K562 (cell line): ENCODE measurements around the gene FAM120B. TPM values are rescaled to one million over a fixed set of nuclear protein-coding genes. Genes with fewer than 3 reads are reported as not detected.
A peak's percentile ranks its signal among the peaks of the same experiment; 100 is the strongest.

Experiments
- ATAC-seq: fragments of 200-7000 bp; cut with Tn5 transposase; 3 replicates; pipeline ENCODE4 v1.9.1; 2020; ENCODE audit warnings: moderate library complexity
- BruUV-seq: library from RNA; stranded (reverse); fragments of 400-500 nt; replicated peaks from 2 replicates; lab custom pipeline; 2021; lab: Mats Ljungman, UMichigan
- CTCF ChIA-PET: fragments of 300-600 bp; formaldehyde crosslinking; extraction: SDS; loops from one replicate; lab custom pipeline; 2021; ENCODE audit warnings: low intra/inter-chr PET ratio; lab: Yijun Ruan, JAX
- POLR2A ChIA-PET: fragments of 300-600, 350-650 bp; sonication (Branson Sonifier 250); formaldehyde crosslinking; extraction: SDS; loops from one replicate; lab custom pipeline; 2021; ENCODE audit warnings: antibody characterized with exemption, inconsistent platforms; lab: Yijun Ruan, JAX
- DNase-seq, 4 experiments: peaks; one replicate each; pipeline versions ENCODE4 v3.0.0 to v3.0.0-alpha.2; 2011 to 2018; ENCODE audit warnings: low spot score in 3 of 4, mixed read lengths in 3 of 4; ENCODE audit errors: extremely low read depth in 1 of 4
- FAIRE-seq: peaks from 2 replicates; lab custom pipeline; 2011; peaks lifted over from hg19 to GRCh38; lab: Jason Lieb, UNC
- H2AFZ ChIP-seq: 2 replicates; pipeline ENCODE4 v1.6.0; 2011; ENCODE audit warnings: low read depth, low read length, control low read depth, inconsistent platforms
- H3K27ac ChIP-seq: fragments of 200-600 bp; 3 replicates; pipeline ENCODE4 v1.8.0; 2011; ENCODE audit warnings: low read depth, mild to moderate bottlenecking, control low read depth, inconsistent platforms, low read length, moderate library complexity, mixed read lengths; ENCODE audit errors: extremely low read depth
- H3K27me3 ChIP-seq, 2 experiments: fragments of 300-600 bp in 1 of 2; 2 replicates in 1 of 2; 3 replicates in 1 of 2; pipeline versions ENCODE4 v1.6.0 to v1.8.0; 2011; ENCODE audit warnings: inconsistent platforms in 2 of 2, low read length in 2 of 2, mild to moderate bottlenecking in 1 of 2, mixed read lengths in 1 of 2, moderate library complexity in 1 of 2; ENCODE audit not compliant: control insufficient read depth in 2 of 2, insufficient read depth in 2 of 2
- H3K36me3 ChIP-seq: fragments of 300-600 bp; 3 replicates; pipeline ENCODE4 v1.8.0; 2011; ENCODE audit warnings: mild to moderate bottlenecking, low read length, inconsistent platforms; ENCODE audit not compliant: control insufficient read depth, insufficient read depth
- H3K4me1 ChIP-seq, 2 experiments: fragments of 200-600 bp in 1 of 2; replicated peaks in 1 of 2; 2 replicates in 1 of 2; 3 replicates in 1 of 2; pipeline versions ENCODE4 v1.5.1 to v1.8.0; 2011; ENCODE audit warnings: inconsistent platforms in 2 of 2, low read length in 2 of 2, mild to moderate bottlenecking in 1 of 2, mixed read lengths in 1 of 2, moderate library complexity in 1 of 2; ENCODE audit not compliant: control insufficient read depth in 2 of 2, insufficient read depth in 2 of 2
- H3K4me2 ChIP-seq: 2 replicates; pipeline ENCODE4 v1.6.1; 2011; ENCODE audit warnings: low read length, control low read depth, inconsistent platforms, mixed read lengths; ENCODE audit not compliant: insufficient read depth
- H3K4me3 ChIP-seq: fragments of 200-600 bp; sonication (generic), shearing (Covaris generic); 2 replicates; pipeline ENCODE4 v1.5.1; 2016; ENCODE audit warnings: control low read depth, inconsistent platforms
- H3K79me2 ChIP-seq: fragments of 200-600 bp; 3 replicates; pipeline ENCODE4 v1.8.0; 2011; ENCODE audit warnings: low read length, inconsistent platforms; ENCODE audit not compliant: control insufficient read depth, insufficient read depth
- H3K9ac ChIP-seq, 2 experiments: 2 replicates each; pipeline versions ENCODE4 v1.6.0 to v1.6.1; 2011; ENCODE audit warnings: low read depth in 2 of 2, low read length in 2 of 2, control low read depth in 1 of 2, inconsistent platforms in 1 of 2, mild to moderate bottlenecking in 1 of 2, mixed read lengths in 1 of 2; ENCODE audit not compliant: insufficient read depth in 1 of 2
- H3K9me1 ChIP-seq: one replicate; pipeline ENCODE4 v1.6.0; 2011; ENCODE audit warnings: inconsistent platforms, mild to moderate bottlenecking, low read length, moderate library complexity; ENCODE audit not compliant: control insufficient read depth, insufficient read depth
- H3K9me3 ChIP-seq: replicated peaks from 2 replicates; pipeline ENCODE4 v1.5.1; 2011; ENCODE audit warnings: low read depth, low read length, inconsistent platforms; ENCODE audit not compliant: control insufficient read depth, insufficient read depth
- H4K20me1 ChIP-seq: replicated peaks from 2 replicates; pipeline ENCODE4 v1.6.1; 2011; ENCODE audit warnings: low read length, inconsistent platforms, mixed read lengths; ENCODE audit not compliant: control insufficient read depth, insufficient read depth
- CBX2 ChIP-seq: fragments of 200-600 bp; sonication (generic); IDR thresholded peaks from one replicate; pipeline ENCODE4 v1.6.1; 2012; ENCODE audit warnings: mild to moderate bottlenecking, low read length, inconsistent platforms; ENCODE audit not compliant: insufficient read depth, poor library complexity, severe bottlenecking
- CBX8 ChIP-seq: fragments of 200-600 bp; sonication (generic); IDR thresholded peaks from 2 replicates; pipeline ENCODE4 v1.6.1; 2012; ENCODE audit warnings: borderline replicate concordance, mixed run types, low read depth, mild to moderate bottlenecking, moderate library complexity, mixed read lengths, low read length, control low read depth, inconsistent platforms; ENCODE audit not compliant: poor library complexity, severe bottlenecking; ENCODE audit errors: extremely low read depth
- EP400 ChIP-seq: fragments of 450-650 bp; IDR thresholded peaks from 2 replicates; pipeline ENCODE4 v1.6.1; 2017; ENCODE audit warnings: antibody characterized with exemption, mild to moderate bottlenecking, moderate library complexity
- TFE3 ChIP-seq: fragments of 450-650 bp; formaldehyde crosslinking; IDR thresholded peaks from 2 replicates; pipeline ENCODE4 v1.4.0; 2020; ENCODE audit warnings: mild to moderate bottlenecking, mixed read lengths
- ZBTB26 ChIP-seq: fragments of 450-650 bp; formaldehyde crosslinking; IDR thresholded peaks from 2 replicates; pipeline ENCODE4 v1.4.0; 2022; ENCODE audit warnings: missing genetic modification characterization
- ZNF512 ChIP-seq: IDR thresholded peaks from 2 replicates; pipeline ENCODE4 v1.6.1; 2016; ENCODE audit warnings: missing genetic modification characterization, missing compliant biosample characterization
- WGBS: fragments of 100-300 bp; shearing (Covaris generic); methylation state at CpG from one replicate; pipeline ENCODE4 v1.1.6; 2016; ENCODE audit warnings: low coverage, mixed read lengths; ENCODE audit not compliant: insufficient coverage; ENCODE audit errors: missing lambda C conversion rate; 5-methylcytosine and 5-hydroxymethylcytosine counted together
- in situ Hi-C: fragments of 300-500 bp; cut with MboI; formaldehyde crosslinking; loops from 4 replicates; pipeline ENCODE4 v1.15.0; 2018; ENCODE audit warnings: inconsistent platforms, mixed read lengths
- intact Hi-C: fragments of 100-400 bp; cut with micrococcal nuclease; formaldehyde crosslinking; loops from 2 replicates; pipeline ENCODE4 v1.14.2; 2022
- polyA plus RNA-seq, 8 experiments: library from polyadenylated mRNA; depleted of rRNA in 4 of 8; stranded (reverse) in 5 of 8; unstranded in 3 of 8; fragments of >200 nt; fragmentation: Nextera tagmentation in 2 of 8; fragmentation: Illumina TruSeq in 1 of 8; extraction: Ambion mirVana in 2 of 8; extraction: Trizol in 1 of 8; gene quantifications; 2 replicates each; pipeline versions ENCODE4 v1.2.1 to v1.2.3, GENCODE V29; 2011 to 2014; ENCODE audit warnings: inconsistent platforms in 1 of 8, missing spikeins in 1 of 8
- total RNA-seq, 7 experiments: library from RNA; depleted of rRNA in 6 of 7; stranded (reverse); fragments of >200 nt in 6 of 7; fragmentation: Illumina TruSeq in 2 of 7; extraction: Trizol in 2 of 7; gene quantifications; 2 replicates each; pipeline versions ENCODE4 v1.2.1 to v1.2.3, GENCODE V29; 2011 to 2021; ENCODE audit warnings: low replicate concordance in 1 of 7

Gene FAM120B
- total and polyA plus RNA-seq, 9 of the 15 experiments (the other 6 are each of a cell fraction or from before 2014, with no cell fraction given), result 3.5 to 22.6 (median 14.7) TPM

GRCh38 chr6:170292407-170293158 lies 14.0 kb upstream of the FAM120B start (continued):
- peak; percentile 74 for TF ChIP-seq TFE3 (CRISPR knock-in tag)
- TF ChIP-seq, all 486 proteins: peak for 10

GRCh38 chr6:170293341-170294231 lies 13.0 kb upstream of the FAM120B start:
- H3K4me2 ChIP-seq, result no peak overlapping the region
- ATAC-seq, result no peak
- TF ChIP-seq ZBTB26 (CRISPR knock-in tag) (0 out of 2 replicates have a peak, but pooled peaks have one; percentile 11), ZNF512 (tag) (0 out of 2 replicates have a peak, but pooled peaks have one; percentile 42), CBX2 (peak; percentile 81), EP400 (no peak), CBX8 (peak; percentile 49)
- CTCF ChIA-PET, result interaction anchor here (1.0 kb wide), 1 partner anchor 12 kb away, joined by 3 read pairs; no protein-coding TSS in a partner anchor
- no peak overlapping the region for H3K4me3 ChIP-seq
- in situ Hi-C loops (no loop called here), intact Hi-C loops (loop anchor here (5.0 to 10.0 kb wide), 2 partner anchors 134 to 221 kb away; no protein-coding TSS in a partner anchor)
- H3K9ac ChIP-seq, result no peak overlapping the region
- H3K4me1 ChIP-seq, result peaks cover 0 to 51% of the 10 kb centered on the region in 2 experiments; a peak in 3 of 5 replicates
- H4K20me1 ChIP-seq, result peaks cover 12% of the 10 kb centered on the region
- POLR2A ChIA-PET, result no interaction called here
- no peak overlapping the region for H3K27ac ChIP-seq
- H3K79me2 ChIP-seq, result no peaks in the 10 kb centered on the region
- no peak overlapping the region for H2AFZ ChIP-seq
- H3K9me1 ChIP-seq, result no peaks in the 10 kb centered on the region
- WGBS, result 21% methylated on average over 21 of the region's 23 CpGs
- BruUV-seq, result no TSS peak
- no peak for FAIRE-seq
- peaks cover 76 to 88% of the 10 kb centered on the region in 2 experiments for H3K27me3 ChIP-seq
- DNase-seq, result no peak
- H3K36me3 ChIP-seq, result no peaks in the 10 kb centered on the region
- H3K9me3 ChIP-seq, result no peaks in the 10 kb centered on the region
